Neural crest cell (in vitro differentiated cells): Measurements from ENCODE around the gene CLNK. TPM values are rescaled to one million over a fixed set of nuclear protein-coding genes. Genes with fewer than 3 reads are reported as not detected.
A peak's percentile ranks its signal among the peaks of the same experiment; 100 is the strongest.

Experiments
- DNase-seq: peaks from one replicate; pipeline ENCODE4 v3.0.0; 2021; ENCODE audit warnings: low read depth, mixed read lengths, low spot score
- H3K27ac Mint-ChIP-seq: one replicate; pipeline ENCODE4 v1.8.0; 2021; ENCODE audit warnings: mild to moderate bottlenecking, mixed read lengths; ENCODE audit not compliant: unreplicated experiment
- H3K27me3 Mint-ChIP-seq: 2 replicates; pipeline ENCODE4 v1.8.0; 2021; ENCODE audit warnings: low read depth, mild to moderate bottlenecking, mixed read lengths
- H3K36me3 Mint-ChIP-seq: 2 replicates; pipeline ENCODE4 v1.8.0; 2021; ENCODE audit warnings: low read depth, mild to moderate bottlenecking, mixed read lengths
- H3K4me1 Mint-ChIP-seq: 2 replicates; pipeline ENCODE4 v1.8.0; 2021; ENCODE audit warnings: mixed read lengths
- H3K4me3 Mint-ChIP-seq: one replicate; pipeline ENCODE4 v1.8.0; 2021; ENCODE audit warnings: mild to moderate bottlenecking, mixed read lengths
- H3K9me3 Mint-ChIP-seq: 2 replicates; pipeline ENCODE4 v1.8.0; 2021; ENCODE audit warnings: mixed read lengths
- CTCF ChIP-seq: fragments of 200-600 bp; sonication (generic); conservative IDR thresholded peaks from 2 replicates; pipeline ENCODE4 v1.5.0; 2021; ENCODE audit warnings: antibody characterized with exemption, mild to moderate bottlenecking
- total RNA-seq: library from RNA; stranded (reverse); gene quantifications from 2 replicates; pipeline ENCODE4 v1.2.1, GENCODE V29; 2021

Gene CLNK
- total RNA-seq, 1 donor from 2014 or later, result not detected

- H3K36me3 Mint-ChIP-seq, result no peaks in the 10 kb centered on the region
- no peak for DNase-seq
- no peak for TF ChIP-seq CTCF
- no peaks in the 10 kb centered on the region for H3K27me3 Mint-ChIP-seq
- H3K4me3 Mint-ChIP-seq, result no peak overlapping the region
- H3K27ac Mint-ChIP-seq, result no peak overlapping the region
- H3K9me3 Mint-ChIP-seq, result no peaks in the 10 kb centered on the region
- peaks cover 36% of the 10 kb centered on the region for H3K4me1 Mint-ChIP-seq
Observed at GRCh38 chr4:10495651-10496050, 188.9 kb downstream of the CLNK start.

GRCh38 chr4:10492464-10492863 is 192.1 kb downstream of the CLNK start:
- no peaks in the 10 kb centered on the region for H3K27me3 Mint-ChIP-seq
- H3K27ac Mint-ChIP-seq, result peak overlapping the region; percentile 81
- H3K36me3 Mint-ChIP-seq, result no peaks in the 10 kb centered on the region
- DNase-seq, result no peak
- peaks cover 26% of the 10 kb centered on the region for H3K4me1 Mint-ChIP-seq
- no peaks in the 10 kb centered on the region for H3K9me3 Mint-ChIP-seq
- TF ChIP-seq CTCF, result no peak
- no peak overlapping the region for H3K4me3 Mint-ChIP-seq

GRCh38 chr4:10491401-10491800 is 193.2 kb downstream of the CLNK start:
- H3K9me3 Mint-ChIP-seq, result no peaks in the 10 kb centered on the region
- DNase-seq, result no peak

GRCh38 chr4:10490996-10491395 is 193.6 kb downstream of the CLNK start:
- no peaks in the 10 kb centered on the region for H3K9me3 Mint-ChIP-seq
- no peak for TF ChIP-seq CTCF
- DNase-seq, result no peak
- H3K4me1 Mint-ChIP-seq, result peaks cover 16% of the 10 kb centered on the region
- H3K4me3 Mint-ChIP-seq, result no peak overlapping the region
- H3K36me3 Mint-ChIP-seq, result no peaks in the 10 kb centered on the region
- H3K27ac Mint-ChIP-seq, result no peak overlapping the region
- no peaks in the 10 kb centered on the region for H3K27me3 Mint-ChIP-seq

More at GRCh38 chr4:10491401-10491800, 193.2 kb downstream of the CLNK start:
- Mint-ChIP-seq H3K27ac (no peak overlapping the region), H3K4me1 (peaks cover 20% of the 10 kb centered on the region), H3K4me3 (no peak overlapping the region), H3K27me3 (no peaks in the 10 kb centered on the region), H3K36me3 (no peaks in the 10 kb centered on the region)
- no peak for TF ChIP-seq CTCF

GRCh38 chr4:10482913-10483312 is 201.7 kb downstream of the CLNK start:
- Mint-ChIP-seq H3K27me3 (no peaks in the 10 kb centered on the region), H3K36me3 (no peaks in the 10 kb centered on the region), H3K4me1 (no peaks in the 10 kb centered on the region), H3K4me3 (no peak overlapping the region), H3K27ac (no peak overlapping the region), H3K9me3 (no peaks in the 10 kb centered on the region)
- DNase-seq, result no peak
- TF ChIP-seq CTCF, result no peak

GRCh38 chr4:10480616-10481015 is 204.0 kb downstream of the CLNK start:
- Mint-ChIP-seq H3K4me3 (no peak overlapping the region), H3K36me3 (no peaks in the 10 kb centered on the region), H3K27ac (no peak overlapping the region), H3K4me1 (no peaks in the 10 kb centered on the region), H3K9me3 (no peaks in the 10 kb centered on the region), H3K27me3 (no peaks in the 10 kb centered on the region)
- DNase-seq, result no peak
- TF ChIP-seq CTCF, result no peak
